Fibroblast of skin of left biceps (primary cell): ENCODE measurements around the gene EPHB2.

Experiments
- DNase-seq, 2 experiments: peaks; one replicate each; pipeline ENCODE4 v3.0.0-alpha.2; 2013; ENCODE audit warnings: low read depth in 2 of 2

The EPHB2 gene

GRCh38 chr1:22751124-22751531, 40.5 kb downstream of the EPHB2 start:
- no peak for DNase-seq

DNA sequence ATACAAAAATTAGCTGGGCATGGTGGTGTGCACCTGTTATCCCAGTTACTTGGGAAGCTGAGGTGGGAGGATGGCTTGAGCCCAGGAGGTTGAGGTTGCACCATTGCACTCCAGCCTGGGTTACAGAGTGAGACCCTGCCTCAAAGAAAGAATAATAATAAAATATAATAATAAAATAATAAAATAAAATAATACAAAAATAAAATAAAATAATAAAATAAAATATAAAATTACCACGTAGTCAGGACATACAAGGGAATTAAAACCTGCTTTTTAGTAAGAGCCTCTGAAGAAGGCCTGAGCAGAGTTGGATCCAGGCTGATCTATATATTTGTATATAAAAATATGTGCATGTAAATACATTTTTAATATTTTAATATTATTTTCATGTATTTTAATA, 41.7 kb downstream of the EPHB2 start:
- DNase-seq: no peak

DNA sequence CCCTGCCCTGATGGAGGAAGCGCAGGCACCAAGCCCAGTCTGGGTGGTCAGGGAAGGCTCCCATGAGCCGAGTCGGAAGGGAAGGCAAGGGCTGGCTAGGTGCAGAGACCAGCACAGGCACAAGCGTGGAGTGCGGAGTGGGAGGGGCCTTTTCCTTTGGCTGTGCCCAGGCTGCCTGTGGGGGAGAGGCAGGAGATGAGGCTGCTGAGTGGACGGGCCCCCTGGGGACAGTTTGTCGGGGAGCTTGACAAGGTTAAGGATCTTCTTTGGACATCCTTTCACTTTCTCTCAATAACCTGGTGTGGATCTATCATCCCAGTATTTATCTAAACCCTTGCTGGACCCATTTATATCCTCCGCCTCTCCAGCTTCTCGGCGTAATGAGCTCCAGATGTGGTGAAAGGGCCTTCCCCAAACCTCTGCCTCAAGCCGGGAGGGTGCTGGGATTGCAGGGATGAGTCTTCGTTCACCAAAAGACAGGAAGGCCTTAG, 42.9 kb downstream of the EPHB2 start:
- peak; percentile 79 to 81 for DNase-seq

- DNase-seq: no peak
These were observed 43.6 kb downstream of the EPHB2 start for GRCh38 chr1:22754106-22754768.

DNA sequence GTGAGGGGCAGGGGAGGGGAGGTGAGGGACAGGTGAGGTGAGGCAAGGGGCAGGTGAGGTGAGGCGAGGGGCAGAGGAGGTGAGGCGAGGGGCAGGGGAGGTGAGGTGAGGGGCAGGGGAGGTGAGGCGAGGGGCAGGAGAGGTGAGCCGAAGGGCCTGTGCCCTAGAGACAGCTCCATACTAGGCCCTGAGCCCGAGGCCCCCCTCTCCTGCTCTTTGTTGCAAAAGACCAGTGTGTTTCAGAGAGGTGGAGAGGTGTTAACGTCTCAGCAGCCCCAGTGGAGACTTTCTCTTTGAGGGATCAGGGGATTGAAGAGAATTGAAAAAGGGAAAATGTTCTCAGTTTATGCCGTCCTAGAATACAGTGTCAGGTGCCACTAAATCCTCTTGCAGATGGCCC, 44.2 kb downstream of the EPHB2 start:
- no peak for DNase-seq

DNA sequence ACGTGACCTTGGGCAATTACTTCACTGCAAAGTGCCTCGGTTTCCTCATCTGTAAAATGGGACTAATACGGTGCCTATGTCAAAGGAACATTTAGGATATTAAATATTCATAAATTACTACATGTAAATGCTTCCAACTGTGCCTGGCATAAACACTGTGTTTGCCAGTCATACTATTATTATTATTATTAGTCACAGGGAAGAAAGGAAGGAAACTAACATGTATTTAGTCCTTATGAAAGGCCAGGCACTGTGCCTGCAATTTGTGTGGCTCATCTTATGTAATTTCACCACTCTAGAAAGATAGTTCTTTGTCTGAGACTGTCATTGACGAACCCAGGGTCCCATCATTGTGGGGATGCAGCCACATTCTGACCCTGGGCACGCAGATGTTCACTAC, 45.0 kb downstream of the EPHB2 start:
- no peak for DNase-seq

- DNase-seq: no peak
These were observed 45.6 kb downstream of the EPHB2 start for GRCh38 chr1:22756125-22756735.

DNA sequence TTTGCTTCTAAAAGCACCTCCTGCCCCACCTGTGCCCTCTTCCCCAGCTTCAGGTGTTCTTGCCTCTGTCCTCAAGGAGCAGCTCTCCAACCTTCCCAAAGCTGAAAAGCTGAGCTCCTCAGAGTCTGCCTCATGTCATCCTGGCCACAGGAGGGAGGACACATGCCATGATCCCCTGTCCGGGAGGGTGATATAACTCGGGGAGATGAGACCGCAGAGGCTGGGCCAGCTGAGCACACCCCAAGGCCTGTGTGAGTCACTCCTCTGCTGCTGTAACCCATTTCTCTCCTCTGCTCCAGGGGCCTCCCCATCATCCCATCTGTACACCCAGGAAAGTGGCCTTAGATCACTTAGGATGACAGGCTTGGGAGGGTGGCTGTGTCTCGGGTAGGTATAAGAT, 49.8 kb downstream of the EPHB2 start:
- DNase-seq: no peak

DNA sequence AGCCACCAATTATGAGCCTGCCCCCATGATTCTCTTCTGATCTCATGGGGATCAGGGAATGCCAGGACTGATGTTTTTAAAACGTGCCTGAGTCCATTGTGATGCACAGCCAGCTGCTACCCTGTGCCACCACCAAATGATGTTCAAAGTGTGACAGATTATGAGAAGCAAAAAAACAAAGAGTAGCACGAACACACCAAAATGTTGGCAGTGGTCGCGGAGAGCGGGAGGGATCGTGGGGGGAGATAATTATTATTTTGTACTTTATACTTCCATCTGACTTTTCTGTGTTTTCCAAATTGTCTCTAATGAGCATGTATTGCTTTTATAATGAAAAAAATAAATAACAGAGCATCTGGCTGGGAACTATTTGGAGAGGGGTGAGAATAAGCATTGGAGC, 50.5 kb downstream of the EPHB2 start:
- DNase-seq: no peak

DNA sequence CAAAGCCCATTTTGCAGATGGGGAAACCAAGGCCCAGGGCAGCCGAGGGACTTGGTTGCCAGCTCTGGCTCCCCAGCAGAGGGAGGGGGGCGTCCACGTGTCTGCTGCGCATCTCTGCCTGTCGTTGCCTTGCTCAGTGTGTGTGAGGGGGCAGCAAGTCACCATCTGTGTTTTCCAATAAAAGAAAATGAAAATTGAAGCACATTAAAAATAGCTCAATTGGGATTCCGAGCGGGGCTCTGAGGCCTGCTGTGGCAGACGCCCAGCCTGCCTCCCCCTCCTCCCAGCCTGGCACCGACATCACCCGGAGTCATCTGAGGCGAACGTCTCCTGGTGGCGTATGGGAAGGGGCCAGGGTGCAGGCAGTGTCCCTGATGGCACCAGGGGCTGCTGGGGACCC, 51.2 kb downstream of the EPHB2 start:
- DNase-seq: no peak

DNA sequence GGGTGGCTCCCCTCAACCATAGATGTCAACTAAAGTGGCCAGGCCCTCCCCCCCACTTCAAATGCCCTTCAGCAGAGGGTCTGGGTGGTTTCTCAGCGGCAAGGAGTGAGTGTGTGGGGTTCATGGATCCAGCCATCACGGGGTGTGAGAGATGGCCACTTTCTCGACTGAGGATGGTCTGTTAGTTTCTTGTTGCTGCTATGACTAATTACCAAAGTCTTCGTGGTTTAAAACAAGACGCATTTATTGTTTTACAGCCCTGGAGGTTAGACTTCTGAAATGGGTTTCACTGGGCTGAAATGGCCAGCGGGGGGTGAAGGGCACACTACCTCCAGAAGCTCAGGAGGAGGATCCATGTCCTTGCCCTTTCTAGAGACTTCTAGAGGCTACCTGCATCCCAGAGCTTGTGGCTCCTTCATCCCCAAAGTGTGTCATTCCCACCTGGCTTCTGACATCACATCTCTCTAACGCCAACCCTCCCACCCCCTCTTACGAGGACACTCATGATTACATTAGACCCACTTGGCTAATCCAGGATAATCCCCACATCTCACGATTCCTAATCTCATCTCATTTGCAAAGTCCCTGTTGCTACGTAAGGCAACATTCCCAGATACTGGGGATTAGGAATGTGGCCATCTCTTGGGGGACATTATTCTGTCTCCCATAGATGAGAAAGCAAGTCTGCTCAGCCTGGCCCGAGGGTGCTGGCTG, 53.0 kb downstream of the EPHB2 start:
- DNase-seq: no peak

- DNase-seq: no peak
These were observed 57.2 kb downstream of the EPHB2 start for GRCh38 chr1:22767852-22768251.

- DNase-seq: no peak
These were observed 59.3 kb downstream of the EPHB2 start for GRCh38 chr1:22769932-22770331.

GRCh38 chr1:22772014-22772413, 61.4 kb downstream of the EPHB2 start:
- DNase-seq: no peak

DNA sequence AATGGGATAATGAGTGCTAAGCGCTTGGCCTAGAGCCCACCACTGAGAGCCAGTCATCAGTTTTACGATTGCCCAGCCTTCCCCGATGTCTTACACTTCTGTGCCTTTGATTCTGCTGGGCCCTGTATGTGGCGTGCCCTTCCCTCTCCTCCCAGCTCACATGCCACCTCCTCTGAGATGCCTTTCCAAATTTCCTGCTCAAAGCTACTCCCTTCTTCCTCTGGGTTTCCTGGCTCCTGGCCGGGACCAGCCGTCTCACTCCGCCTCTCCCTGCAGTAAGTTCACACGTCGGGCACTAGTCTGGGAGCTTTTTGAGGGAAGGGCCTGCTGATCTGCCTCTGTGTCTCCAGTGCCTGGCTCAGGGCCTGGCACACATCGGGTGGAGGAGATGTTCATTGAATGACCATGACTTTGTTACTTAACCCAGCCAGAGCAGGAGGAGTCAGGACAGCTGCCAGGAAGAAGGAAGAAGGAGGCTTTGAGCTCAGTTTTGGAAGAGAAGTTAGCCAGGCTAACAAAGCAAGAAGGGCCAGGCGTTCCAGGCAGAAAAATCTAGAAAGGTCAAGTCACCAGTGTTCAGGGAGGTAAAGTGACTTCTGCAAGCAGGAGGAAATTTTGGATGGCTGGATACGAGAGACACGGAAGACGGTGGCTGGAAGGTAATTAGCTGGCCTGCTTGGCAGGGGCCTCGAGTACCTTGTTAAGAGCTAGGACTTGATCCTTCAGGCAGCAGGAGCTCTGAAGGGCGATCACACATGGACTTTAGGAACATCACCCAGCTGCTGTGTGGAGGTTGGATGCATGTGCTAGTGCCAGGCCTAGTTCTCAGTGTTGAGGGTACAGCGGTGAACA, 63.6 kb downstream of the EPHB2 start:
- no peak for DNase-seq

DNA sequence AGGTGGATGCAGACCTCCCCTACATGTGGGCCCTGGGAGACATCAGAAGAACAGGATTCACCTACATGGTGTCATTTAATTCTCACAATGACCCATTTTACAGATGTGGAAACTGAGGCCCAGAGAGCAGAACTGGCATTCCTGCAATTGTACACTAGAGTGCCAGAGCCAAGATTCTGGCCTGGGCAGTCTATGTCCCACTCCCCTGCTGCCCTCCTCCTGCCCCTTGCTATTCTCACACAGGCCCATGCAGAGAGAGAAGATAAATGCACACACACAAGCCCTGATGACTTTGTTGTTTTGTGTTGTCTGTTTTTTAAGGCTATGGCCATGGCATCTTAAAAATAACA, 64.2 kb downstream of the EPHB2 start:
- DNase-seq: no peak

DNA sequence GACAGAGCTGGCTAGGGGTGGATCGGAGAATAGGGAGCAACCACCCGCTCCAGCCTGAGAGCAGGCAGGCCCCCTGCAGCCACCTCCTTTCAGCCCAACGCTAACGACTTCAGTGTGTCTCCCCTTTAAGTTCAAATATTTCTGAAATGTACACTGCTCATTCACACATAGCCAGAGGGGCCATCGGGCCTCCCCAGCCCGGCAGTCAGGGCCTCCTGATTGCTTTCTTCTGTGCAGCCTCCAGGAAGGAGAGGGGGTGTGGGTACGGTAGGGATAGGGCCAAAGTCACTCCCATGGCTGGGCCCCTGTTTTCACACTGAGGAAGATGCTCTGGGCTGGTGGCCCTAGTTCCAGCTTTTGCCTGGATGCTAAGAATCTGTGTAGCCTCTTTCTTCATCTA, 64.8 kb downstream of the EPHB2 start:
- no peak for DNase-seq

- no peak for DNase-seq
These were observed 65.5 kb downstream of the EPHB2 start for GRCh38 chr1:22776035-22776613.

DNA sequence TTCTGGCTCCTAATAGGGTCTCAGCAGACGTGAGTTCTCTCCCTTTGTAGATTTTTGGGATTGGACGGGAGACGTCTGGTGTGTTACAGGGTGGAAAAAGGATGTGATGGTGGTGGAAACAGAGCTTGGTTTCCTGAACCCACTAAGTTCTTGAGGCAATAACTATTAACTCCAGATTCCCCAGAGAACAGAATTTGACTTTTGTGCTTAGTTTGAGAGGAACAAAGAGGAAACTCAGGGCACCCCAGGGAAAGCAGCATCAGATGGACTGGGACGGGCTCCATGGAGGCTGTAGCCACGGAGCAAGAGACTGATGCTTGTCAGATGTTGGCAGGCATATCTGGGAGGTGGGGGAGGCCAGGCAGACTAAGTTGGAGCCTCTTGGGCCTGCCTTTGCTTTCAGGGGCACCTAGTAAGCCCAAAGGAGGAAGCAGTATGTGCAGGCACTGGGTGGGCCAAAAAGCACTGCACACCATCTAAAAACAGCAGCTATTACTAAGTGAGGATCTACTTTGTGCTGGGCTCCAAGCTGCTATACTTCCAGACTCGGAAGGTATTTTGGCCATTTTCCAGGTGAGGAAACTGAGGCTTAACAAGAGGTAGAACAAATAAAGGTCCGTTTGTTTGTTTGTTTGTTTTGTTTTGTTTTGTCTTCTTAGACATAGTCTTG, 66.9 kb downstream of the EPHB2 start:
- no peak for DNase-seq

DNA sequence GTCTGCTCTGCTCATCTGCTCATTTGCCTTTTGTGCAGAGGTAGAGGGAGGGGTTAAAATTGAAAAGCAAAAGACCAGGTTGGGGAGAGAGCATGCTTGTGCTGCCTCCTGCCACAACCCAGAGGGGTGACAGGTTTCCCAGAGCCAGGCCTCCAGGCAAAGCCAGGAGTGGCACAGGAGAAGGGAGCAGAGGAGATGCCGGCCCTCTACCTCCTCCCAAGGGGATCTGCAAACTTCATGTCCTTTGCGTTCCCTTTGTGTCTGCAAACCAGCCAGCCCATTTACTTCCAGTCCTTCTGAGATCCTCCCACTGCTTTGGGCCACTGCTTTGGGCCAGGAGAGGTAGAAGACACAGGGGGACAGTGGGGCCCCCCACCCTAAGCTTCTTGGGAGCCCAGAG, 67.8 kb downstream of the EPHB2 start:
- DNase-seq: no peak

- no peak for DNase-seq
These were observed 68.4 kb downstream of the EPHB2 start for GRCh38 chr1:22778862-22779520.
